Activated CD4-positive, alpha-beta T cell treated with anti-CD3 and anti-CD28 coated beads, Interleukin-2, Interleukin-6, amounts not matched to agents 100 ng/mL and 50 ng/mL, durations not matched to agents 16 hours and 8 hours (primary cell): ENCODE measurements around the gene PRUNE1.

Experiments
- DNase-seq: peaks from one replicate; pipeline ENCODE4 v3.0.0-alpha.2; 2020

PRUNE1 gene

DNA sequence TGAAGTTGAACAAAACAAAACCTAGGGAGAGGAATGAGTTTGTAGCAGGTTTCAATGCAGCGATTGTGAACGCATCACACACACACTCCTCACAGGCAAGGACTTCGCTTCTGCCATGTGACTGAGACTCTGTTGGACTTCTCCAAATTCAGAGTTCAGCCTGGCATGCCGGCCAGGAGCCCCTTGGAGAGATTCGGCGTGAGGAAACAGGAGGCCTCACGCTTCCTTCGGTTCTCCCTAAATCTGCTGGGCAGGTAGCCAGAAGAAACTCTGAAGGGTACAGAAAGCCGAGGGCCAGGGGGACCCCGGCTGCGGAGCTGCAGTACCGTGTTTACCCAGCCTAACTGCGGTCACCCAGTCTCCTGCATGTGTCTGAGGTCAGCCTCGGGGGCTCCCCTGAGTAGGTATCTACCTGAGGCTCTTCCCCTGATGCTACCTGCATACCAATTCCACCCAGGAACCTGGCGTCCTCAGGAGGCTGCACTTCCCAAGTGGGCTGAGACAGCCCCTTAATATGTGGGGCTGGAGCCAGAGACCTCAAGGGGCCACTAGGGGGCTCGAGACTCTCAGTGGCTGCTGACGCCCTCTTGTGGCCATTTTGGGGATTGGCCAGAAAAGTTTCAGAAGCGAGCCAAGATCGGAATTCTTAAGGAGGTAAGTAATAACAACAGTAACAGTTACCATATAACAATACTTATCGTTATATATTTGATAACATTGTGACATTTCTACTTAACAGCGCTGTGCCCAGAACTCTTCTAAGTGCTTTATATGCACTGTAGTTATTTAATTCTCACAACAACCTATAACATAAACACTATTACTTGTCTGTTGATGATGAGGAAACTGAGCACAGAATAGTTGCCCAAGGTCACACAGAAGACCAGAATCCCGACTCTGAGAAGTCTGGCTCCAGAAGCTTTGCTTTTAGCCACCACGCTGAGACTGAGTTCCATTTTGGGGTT is 28.9 kb upstream of the PRUNE1 start:
- peak; percentile 93 for DNase-seq

- DNase-seq, result no peak
Observed at GRCh38 chr1:150981177-150981804, 27.0 kb upstream of the PRUNE1 start.

- DNase-seq, result no peak
Observed at GRCh38 chr1:150981805-150982712, 26.2 kb upstream of the PRUNE1 start, which contains the start of gene ANXA9. ANXA9 (plus strand) TSS chr1:150982292; CDS start chr1:150983106, 814 bp downstream.

DNA sequence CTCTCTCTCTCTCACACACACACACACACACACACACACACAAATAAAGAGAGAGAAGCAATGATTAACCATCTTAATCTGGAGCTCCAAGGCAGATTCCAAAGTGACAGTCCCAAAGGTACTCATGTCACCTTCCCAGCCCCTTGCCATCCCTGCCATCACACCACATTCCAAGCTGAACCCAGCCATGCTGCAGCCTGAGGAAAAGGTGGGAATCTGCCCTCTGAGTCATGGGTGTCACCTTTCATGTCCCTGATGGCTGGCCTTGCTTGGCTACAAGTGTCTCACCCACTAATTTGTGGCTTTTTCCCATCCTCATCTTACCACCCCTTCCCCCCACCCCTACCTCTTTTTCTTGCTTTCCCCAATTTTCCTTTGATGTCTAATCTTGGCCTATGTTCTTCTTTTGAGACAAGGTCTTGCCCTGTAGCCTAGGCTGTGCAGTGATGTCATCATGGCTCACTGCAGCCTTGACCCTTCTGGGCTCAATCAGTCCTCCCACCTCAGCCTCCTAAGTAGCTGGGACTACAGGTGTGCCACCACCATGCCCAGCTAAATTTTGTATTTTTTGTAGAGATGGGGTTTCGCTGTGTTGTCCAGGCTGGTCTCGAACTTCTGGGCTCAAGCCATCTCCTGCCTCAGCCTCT is 22.9 kb upstream of the PRUNE1 start:
- no peak for DNase-seq

DNA sequence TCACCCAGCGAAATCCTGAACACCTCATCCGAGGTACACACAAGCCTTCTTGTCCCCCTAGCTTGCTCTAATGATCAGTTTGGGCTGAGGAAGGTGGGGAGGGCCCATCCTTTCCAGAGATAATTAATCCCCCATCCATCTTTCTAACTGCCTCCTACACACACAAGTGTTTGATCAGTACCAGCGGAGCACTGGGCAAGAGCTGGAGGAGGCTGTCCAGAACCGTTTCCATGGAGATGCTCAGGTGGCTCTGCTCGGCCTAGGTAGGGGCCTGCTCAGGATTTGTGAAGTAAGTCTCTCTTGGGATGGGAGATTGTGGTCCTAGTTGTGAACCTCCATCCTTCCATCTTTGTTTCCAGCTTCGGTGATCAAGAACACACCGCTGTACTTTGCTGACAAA is 20.3 kb upstream of the PRUNE1 start:
- DNase-seq, result no peak

DNA sequence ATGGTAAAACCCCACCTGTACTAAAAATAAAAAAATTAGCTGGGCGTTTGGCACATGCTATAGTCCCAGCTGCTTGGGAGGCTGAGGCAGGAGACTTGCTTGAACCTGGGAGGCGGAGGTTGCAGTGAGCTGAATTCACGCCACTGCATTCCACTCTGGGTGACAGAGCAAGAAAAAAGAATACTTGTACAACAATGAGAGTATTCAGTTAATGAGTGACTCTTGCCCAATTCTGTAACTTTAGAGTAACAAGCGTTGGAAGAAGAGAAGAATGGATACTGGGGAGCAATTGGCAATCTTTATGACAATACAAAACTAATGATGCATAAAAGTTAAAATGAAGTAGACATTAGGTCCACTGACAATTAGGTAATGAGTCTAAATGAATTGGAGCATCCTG is 15.6 kb upstream of the PRUNE1 start:
- DNase-seq, result no peak

GRCh38 chr1:150994248-150994647 is 14.0 kb upstream of the PRUNE1 start:
- no peak for DNase-seq

DNA sequence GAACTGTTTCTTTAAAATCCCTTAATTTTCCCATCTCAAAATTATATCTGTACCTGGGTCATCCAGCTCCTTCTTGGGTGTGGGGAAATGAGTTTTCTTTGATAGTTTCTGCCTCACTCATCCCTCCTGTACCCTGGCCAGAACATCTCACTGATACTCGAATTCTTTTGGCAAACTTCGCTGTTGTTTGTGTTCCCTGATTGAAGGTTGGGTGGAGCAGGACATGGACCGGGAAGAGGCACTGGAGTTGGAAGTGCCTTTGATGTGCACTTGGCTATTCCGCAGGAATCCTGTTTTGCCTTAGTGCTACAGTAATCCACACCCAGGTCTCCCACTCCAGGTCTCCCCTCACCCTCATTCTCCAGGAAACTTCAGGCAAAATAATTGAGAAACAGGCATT is 12.8 kb upstream of the PRUNE1 start:
- no peak for DNase-seq

GRCh38 chr1:150995896-150996295 is 12.4 kb upstream of the PRUNE1 start:
- peak; percentile 48 for DNase-seq

GRCh38 chr1:150997126-150997872 is 10.9 kb upstream of the PRUNE1 start:
- no peak for DNase-seq

DNA sequence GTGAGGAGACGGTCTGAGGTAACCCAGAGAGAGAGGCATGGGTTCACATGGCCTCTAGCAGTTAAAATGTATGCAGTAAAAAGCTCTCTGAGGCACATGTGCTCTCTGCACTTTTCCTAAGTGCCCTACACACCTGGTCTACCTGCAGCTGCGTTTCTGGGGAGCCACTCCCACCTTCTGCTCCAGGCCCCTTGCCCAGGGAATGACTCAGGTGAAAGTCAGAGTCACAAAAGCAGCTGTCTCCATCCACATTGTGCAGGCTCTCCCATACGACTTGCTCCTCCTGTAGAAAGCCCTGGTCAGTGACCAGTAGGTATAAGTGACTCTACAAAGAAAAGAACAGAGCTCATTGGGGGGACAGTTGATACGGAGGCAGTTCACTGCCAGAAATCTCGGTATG is 10.3 kb upstream of the PRUNE1 start:
- DNase-seq, result no peak

- no peak for DNase-seq
Observed at GRCh38 chr1:150999051-150999674, 9.1 kb upstream of the PRUNE1 start.

DNA sequence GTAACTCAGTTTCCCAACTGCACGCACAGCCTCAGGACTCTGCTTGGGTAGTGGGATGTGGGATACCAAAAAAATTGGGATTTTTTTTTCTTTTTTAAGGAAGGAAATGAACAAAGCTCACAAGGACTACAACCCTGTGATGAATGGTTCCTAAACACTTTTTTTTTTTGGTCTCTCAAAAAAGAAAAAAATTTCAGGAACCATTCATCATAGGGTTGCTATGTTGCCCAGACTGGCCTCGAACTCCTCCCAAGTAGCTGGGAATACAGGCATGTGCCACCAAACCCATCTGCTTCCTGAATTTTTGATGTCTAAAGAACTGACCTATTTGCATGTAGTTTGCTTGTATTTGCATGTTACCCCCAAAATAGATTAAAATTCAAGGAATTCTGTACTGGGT is 8.3 kb upstream of the PRUNE1 start:
- no peak for DNase-seq

DNA sequence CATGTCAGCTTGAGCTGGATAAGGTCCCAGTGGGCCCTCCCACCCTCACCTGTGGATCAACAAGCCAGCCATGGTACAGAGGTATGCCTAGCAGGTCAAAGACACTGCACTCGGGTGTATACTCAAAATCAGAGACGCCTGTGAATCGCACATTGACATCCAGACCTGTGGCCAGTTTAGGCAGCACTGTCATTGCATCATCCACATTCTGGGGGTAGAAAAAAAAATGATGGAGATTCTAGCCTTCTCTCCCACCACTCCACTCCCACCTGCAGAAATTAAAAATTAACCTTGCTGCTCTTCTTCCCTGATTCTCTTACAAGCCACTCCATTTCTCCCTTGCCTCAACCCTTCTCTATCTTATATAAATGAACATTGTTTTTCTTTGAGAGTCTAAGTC is 7.8 kb upstream of the PRUNE1 start:
- DNase-seq, result no peak

- DNase-seq, result no peak
Observed at GRCh38 chr1:151001602-151002001, 6.6 kb upstream of the PRUNE1 start.

DNA sequence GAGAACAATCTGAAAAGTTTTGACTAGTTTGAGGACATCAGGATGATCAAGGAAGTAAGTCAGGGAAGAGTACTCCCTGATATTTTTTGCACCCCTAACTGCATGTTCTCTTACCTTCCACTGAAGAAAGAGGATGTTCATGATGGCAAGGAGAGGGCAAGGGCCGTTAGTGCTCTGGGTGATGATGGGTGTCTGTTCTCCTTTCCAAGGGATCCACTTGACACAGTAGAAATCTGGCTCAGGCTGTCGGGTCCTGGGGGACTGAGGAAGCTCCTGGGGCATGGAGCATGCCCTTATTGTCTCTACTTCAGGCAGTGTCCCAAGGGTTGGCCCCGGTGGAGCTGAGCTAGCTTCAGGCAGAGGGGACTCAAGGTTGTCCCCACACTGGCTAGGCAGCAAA is 6.2 kb upstream of the PRUNE1 start:
- DNase-seq, result no peak

- DNase-seq, result no peak
Observed at GRCh38 chr1:151002611-151003010, 5.6 kb upstream of the PRUNE1 start.

DNA sequence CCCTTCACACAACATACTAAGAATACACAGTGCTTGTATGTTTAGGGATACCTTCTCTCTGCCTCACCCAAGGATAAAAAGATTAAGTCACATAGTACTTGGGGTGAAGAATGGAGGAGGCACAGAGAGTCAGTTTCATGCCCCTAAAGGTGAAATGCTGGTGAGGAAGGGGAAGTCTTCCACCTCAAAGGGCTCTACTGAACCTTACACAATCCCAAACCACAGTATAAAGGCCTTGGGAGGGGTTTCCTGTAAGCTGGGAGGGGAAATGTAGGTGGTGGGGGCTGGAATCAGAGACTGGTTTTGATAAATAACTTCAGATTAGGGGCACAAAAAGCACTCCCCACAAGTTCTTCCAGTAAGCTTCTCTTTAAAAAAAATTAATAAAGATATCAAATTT is 5.1 kb upstream of the PRUNE1 start:
- DNase-seq, result peak; percentile 20

GRCh38 chr1:151005729-151006319 is 2.4 kb upstream of the PRUNE1 start:
- DNase-seq, result peak; percentile 12

GRCh38 chr1:151006327-151007052 is 1.8 kb upstream of the PRUNE1 start, which contains the start of gene MINDY1:
MINDY1 (minus strand) TSS chr1:151006902; CDS start chr1:151002617, 4,285 bp downstream.
- DNase-seq, result peak; percentile 67
